ENCODE results near the gene ASTN2.

DNA sequence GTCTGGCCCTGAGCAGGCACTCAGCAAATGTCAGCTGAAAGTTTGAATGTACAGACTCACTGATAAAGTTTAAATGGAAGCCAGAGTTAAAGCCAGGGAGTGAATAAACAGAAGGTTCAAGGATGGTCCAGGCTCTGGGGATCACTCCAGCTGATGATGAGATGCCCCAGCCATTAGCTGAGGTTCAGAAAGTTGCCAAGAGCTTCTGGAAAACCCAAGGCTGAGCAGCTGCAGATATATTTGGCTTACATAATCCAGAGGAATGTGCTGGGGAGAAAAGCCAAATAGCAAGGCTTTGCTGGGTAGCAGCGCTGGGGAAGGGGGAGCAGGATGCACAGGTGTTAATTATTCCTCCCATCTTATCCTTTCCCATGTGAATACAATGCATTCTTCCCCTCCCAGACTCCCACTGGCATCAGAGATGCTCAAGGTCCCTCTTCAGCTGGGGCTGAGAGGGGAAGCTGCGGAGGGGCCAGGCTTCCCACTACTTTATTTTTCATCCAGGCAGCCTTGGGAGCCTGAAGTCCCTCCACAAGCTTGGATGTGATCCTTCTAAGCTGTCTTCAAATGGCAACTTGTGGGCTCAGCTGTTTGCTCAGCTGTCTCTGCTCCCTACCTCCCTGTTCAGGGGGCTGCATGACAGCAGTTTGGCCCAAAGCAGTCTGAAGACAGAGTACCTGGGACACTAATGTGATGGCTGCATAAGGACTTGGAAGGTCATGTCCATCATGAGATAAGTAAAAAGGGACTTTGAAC lies 386.6 kb downstream of the ASTN2 start:
- TF ChIP-seq, protein P1, sequence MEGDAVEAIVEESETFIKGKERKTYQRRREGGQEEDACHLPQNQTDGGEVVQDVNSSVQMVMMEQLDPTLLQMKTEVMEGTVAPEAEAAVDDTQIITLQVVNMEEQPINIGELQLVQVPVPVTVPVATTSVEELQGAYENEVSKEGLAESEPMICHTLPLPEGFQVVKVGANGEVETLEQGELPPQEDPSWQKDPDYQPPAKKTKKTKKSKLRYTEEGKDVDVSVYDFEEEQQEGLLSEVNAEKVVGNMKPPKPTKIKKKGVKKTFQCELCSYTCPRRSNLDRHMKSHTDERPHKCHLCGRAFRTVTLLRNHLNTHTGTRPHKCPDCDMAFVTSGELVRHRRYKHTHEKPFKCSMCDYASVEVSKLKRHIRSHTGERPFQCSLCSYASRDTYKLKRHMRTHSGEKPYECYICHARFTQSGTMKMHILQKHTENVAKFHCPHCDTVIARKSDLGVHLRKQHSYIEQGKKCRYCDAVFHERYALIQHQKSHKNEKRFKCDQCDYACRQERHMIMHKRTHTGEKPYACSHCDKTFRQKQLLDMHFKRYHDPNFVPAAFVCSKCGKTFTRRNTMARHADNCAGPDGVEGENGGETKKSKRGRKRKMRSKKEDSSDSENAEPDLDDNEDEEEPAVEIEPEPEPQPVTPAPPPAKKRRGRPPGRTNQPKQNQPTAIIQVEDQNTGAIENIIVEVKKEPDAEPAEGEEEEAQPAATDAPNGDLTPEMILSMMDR (IDR thresholded peaks at IDR 0.05; ENCODE audit: low read depth, low read length, poor library complexity, severe bottlenecking), result no peak
- no peak for TF ChIP-seq EZH2phosphoT487 (IDR thresholded peaks at IDR 0.05; ENCODE audit: borderline replicate concordance, low read length)

Measured in DOHH2 (cell line).